Hematopoietic multipotent progenitor cell treated with erythropoietin and hydrocortisone succinate and interleukin-3 and kit ligand, for 15 days (in vitro differentiated cells): ENCODE data around the gene MS4A10.
A peak's percentile ranks its signal among the peaks of the same experiment; 100 is the strongest.

Experiments used
- DNase-seq: peaks from one replicate; pipeline ENCODE4 v3.0.0-alpha.2; 2015; ENCODE audit warnings: low spot score

MS4A10 gene

GRCh38 chr11:60765355-60765754 is 19.8 kb upstream of the MS4A10 start:
- DNase-seq: no peak

GRCh38 chr11:60766547-60766946 is 18.6 kb upstream of the MS4A10 start:
- no peak for DNase-seq

GRCh38 chr11:60767388-60767811 is 17.7 kb upstream of the MS4A10 start:
- DNase-seq: no peak

GRCh38 chr11:60768202-60768601 is 16.9 kb upstream of the MS4A10 start:
- DNase-seq: no peak

- no peak for DNase-seq
Observed at GRCh38 chr11:60769273-60769672, 15.9 kb upstream of the MS4A10 start.

- no peak for DNase-seq
Observed at GRCh38 chr11:60769811-60770210, 15.3 kb upstream of the MS4A10 start.

GRCh38 chr11:60771146-60771545 is 14.0 kb upstream of the MS4A10 start:
- no peak for DNase-seq

- no peak for DNase-seq
Observed at GRCh38 chr11:60771879-60772525, 13.1 kb upstream of the MS4A10 start.

GRCh38 chr11:60772666-60773065 is 12.5 kb upstream of the MS4A10 start:
- no peak for DNase-seq

- DNase-seq: no peak
Observed at GRCh38 chr11:60774726-60775125, 10.4 kb upstream of the MS4A10 start.

- DNase-seq: peak; percentile 72
Observed at GRCh38 chr11:60775420-60775961, 9.6 kb upstream of the MS4A10 start.

- no peak for DNase-seq
Observed at GRCh38 chr11:60776167-60776566, 9.0 kb upstream of the MS4A10 start.

GRCh38 chr11:60777106-60777505 is 8.0 kb upstream of the MS4A10 start:
- no peak for DNase-seq

GRCh38 chr11:60777572-60777971 is 7.6 kb upstream of the MS4A10 start:
- DNase-seq: no peak

- DNase-seq: no peak
Observed at GRCh38 chr11:60780065-60780464, 5.1 kb upstream of the MS4A10 start.

- no peak for DNase-seq
Observed at GRCh38 chr11:60780774-60781173, 4.4 kb upstream of the MS4A10 start.

GRCh38 chr11:60781286-60781980 is 3.7 kb upstream of the MS4A10 start:
- DNase-seq: no peak

- no peak for DNase-seq
Observed at GRCh38 chr11:60781981-60782316, 3.2 kb upstream of the MS4A10 start.

GRCh38 chr11:60782393-60783140 is 2.6 kb upstream of the MS4A10 start:
- DNase-seq: no peak

GRCh38 chr11:60783141-60783484 is 2.0 kb upstream of the MS4A10 start:
- no peak for DNase-seq

- no peak for DNase-seq
Observed at GRCh38 chr11:60783911-60784310, 1.2 kb upstream of the MS4A10 start.

GRCh38 chr11:60785806-60786361 is 751 bp downstream of the MS4A10 start:
- no peak for DNase-seq
